ENCODE measurements around the gene RAE1. TPM values are rescaled to one million over a fixed set of nuclear protein-coding genes. Genes with fewer than 3 reads are reported as not detected.

The RAE1 gene
- total RNA-seq, 1 experiment from 2014 or later, result 46.3 TPM

DNA sequence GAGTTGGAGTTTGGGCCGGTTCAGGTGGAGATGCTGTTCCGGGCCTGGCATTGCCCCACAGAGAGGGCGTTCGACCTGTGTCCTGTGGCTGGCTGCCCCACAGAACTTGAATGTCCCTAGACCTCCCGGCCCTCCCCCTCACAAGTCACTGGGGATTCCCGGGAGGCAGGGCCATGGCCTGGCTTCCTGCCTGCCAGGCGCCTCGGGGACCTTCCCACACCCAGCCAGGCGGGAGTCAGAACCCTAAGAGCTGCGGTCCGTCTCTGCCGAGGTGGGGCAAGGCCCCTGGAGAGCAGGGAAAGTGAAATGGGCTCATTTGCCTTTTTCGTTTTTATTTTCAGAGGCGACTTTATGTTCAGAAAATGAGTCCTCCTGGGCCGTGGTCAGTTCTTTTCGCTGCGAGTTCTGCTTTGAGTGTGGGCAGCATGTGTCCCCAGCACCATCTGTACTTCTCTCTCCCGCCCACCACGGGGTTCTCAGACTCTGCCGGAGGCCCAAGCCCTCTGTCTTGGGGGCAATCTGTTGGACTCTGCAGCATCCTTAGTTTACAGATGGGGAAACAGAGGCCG lies 48.6 kb downstream of the RAE1 start:
- ATAC-seq (no peak), DNase-seq (ENCODE audit: low read depth, low spot score) (no peak)
- no peaks in the 10 kb centered on the region for H3K9me2 ChIP-seq (ENCODE audit: insufficient read depth)
- no peak overlapping the region for H3K4me2 ChIP-seq (ENCODE audit: low read length)
- intact Hi-C loops (cut with micrococcal nuclease), result no loop called here
- H3K27ac ChIP-seq (ENCODE audit: low read depth, low read length), result no peak overlapping the region
- ChIA-PET POLR2A (no interaction called here), RAD21 (ENCODE audit: low non-redundant PET in 1 of 2, low total read pairs in 2 of 2, uncharacterized antibody in 2 of 2, unreplicated experiment in 2 of 2) (no interaction called here), CTCF (no interaction called here)
- no peaks in the 10 kb centered on the region for H4K20me1 ChIP-seq (ENCODE audit: insufficient read depth)
- H3K9ac ChIP-seq (ENCODE audit: low read length), result no peak overlapping the region
- H3K4me3 ChIP-seq (replicated peaks in 1 of 2; ENCODE audit: low read depth in 1 of 2, low read length in 2 of 2), result no peak overlapping the region
- no peaks in the 10 kb centered on the region for H3K9me3 ChIP-seq (ENCODE audit: control insufficient read depth in 1 of 2, insufficient read depth in 1 of 2, low read depth in 1 of 2, low read length in 2 of 2)
- BruUV-seq (replicated peaks), result no TSS peak
- H2AFZ ChIP-seq (ENCODE audit: low read depth, low read length, poor library complexity, severe bottlenecking), result no peak overlapping the region
- no peak for TF ChIP-seq RAD21 (IDR thresholded peaks at IDR 0.05; ENCODE audit: low read depth)
- TF ChIP-seq SP1 (IDR thresholded peaks at IDR 0.05; ENCODE audit: low read depth), result no peak
- no peak for TF ChIP-seq EZH2phosphoT487 (IDR thresholded peaks at IDR 0.05; ENCODE audit: borderline replicate concordance)
- TF ChIP-seq, protein P1, sequence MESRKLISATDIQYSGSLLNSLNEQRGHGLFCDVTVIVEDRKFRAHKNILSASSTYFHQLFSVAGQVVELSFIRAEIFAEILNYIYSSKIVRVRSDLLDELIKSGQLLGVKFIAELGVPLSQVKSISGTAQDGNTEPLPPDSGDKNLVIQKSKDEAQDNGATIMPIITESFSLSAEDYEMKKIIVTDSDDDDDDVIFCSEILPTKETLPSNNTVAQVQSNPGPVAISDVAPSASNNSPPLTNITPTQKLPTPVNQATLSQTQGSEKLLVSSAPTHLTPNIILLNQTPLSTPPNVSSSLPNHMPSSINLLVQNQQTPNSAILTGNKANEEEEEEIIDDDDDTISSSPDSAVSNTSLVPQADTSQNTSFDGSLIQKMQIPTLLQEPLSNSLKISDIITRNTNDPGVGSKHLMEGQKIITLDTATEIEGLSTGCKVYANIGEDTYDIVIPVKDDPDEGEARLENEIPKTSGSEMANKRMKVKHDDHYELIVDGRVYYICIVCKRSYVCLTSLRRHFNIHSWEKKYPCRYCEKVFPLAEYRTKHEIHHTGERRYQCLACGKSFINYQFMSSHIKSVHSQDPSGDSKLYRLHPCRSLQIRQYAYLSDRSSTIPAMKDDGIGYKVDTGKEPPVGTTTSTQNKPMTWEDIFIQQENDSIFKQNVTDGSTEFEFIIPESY (IDR thresholded peaks at IDR 0.05; ENCODE audit: extremely low read depth, insufficient replicate concordance, low read length), result no peak
- no peak for TF ChIP-seq TCF7L2 (IDR thresholded peaks at IDR 0.05; ENCODE audit: borderline replicate concordance, extremely low read depth, insufficient read depth, insufficient read length)
- TF ChIP-seq, protein P2, sequence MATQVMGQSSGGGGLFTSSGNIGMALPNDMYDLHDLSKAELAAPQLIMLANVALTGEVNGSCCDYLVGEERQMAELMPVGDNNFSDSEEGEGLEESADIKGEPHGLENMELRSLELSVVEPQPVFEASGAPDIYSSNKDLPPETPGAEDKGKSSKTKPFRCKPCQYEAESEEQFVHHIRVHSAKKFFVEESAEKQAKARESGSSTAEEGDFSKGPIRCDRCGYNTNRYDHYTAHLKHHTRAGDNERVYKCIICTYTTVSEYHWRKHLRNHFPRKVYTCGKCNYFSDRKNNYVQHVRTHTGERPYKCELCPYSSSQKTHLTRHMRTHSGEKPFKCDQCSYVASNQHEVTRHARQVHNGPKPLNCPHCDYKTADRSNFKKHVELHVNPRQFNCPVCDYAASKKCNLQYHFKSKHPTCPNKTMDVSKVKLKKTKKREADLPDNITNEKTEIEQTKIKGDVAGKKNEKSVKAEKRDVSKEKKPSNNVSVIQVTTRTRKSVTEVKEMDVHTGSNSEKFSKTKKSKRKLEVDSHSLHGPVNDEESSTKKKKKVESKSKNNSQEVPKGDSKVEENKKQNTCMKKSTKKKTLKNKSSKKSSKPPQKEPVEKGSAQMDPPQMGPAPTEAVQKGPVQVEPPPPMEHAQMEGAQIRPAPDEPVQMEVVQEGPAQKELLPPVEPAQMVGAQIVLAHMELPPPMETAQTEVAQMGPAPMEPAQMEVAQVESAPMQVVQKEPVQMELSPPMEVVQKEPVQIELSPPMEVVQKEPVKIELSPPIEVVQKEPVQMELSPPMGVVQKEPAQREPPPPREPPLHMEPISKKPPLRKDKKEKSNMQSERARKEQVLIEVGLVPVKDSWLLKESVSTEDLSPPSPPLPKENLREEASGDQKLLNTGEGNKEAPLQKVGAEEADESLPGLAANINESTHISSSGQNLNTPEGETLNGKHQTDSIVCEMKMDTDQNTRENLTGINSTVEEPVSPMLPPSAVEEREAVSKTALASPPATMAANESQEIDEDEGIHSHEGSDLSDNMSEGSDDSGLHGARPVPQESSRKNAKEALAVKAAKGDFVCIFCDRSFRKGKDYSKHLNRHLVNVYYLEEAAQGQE (IDR thresholded peaks at IDR 0.05; ENCODE audit: low read depth), result no peak
- TF ChIP-seq POLR2AphosphoS5 (IDR thresholded peaks at IDR 0.05; ENCODE audit: low read depth, low read length), result no peak
- no peak for TF ChIP-seq POLR2A (IDR thresholded peaks at IDR 0.05; ENCODE audit: borderline replicate concordance, extremely low read depth, insufficient read depth, insufficient read length)
- TF ChIP-seq JUND (IDR thresholded peaks at IDR 0.05), result no peak
- TF ChIP-seq SIN3A (IDR thresholded peaks at IDR 0.05; ENCODE audit: low read depth), result no peak
- TF ChIP-seq EZH2 (IDR thresholded peaks at IDR 0.05), result no peak
- TF ChIP-seq SRF (IDR thresholded peaks at IDR 0.05; ENCODE audit: low read depth), result no peak
- no peak for TF ChIP-seq CBX3 (IDR thresholded peaks at IDR 0.05; ENCODE audit: low read depth)
- H3K79me2 ChIP-seq (ENCODE audit: insufficient read depth, low read length), result peaks cover 55% of the 10 kb centered on the region; the same call in 1 of the 2 replicates
- H3K36me3 ChIP-seq (ENCODE audit: control insufficient read depth in 1 of 2, insufficient read depth in 2 of 2, low read length in 2 of 2), result peaks cover 7 to 31% of the 10 kb centered on the region in 2 experiments; a peak in 3 of 4 replicates
- no peaks in the 10 kb centered on the region for H3K27me3 ChIP-seq (ENCODE audit: insufficient read depth, low read length)
- H3K4me1 ChIP-seq (ENCODE audit: control insufficient read depth in 1 of 2, insufficient read depth in 2 of 2, low read length in 2 of 2), result no peaks in the 10 kb centered on the region

Measured in HCT116 (cell line).